GM12891 (cell line): ENCODE data around the gene PDGFD.

Source experiments
- PAX5 ChIP-seq: IDR thresholded peaks from 2 replicates; pipeline ENCODE4 v1.6.1; 2011; ENCODE audit warnings: low read length, moderate library complexity, mild to moderate bottlenecking; ENCODE audit not compliant: insufficient read depth, severe bottlenecking
- POLR2A ChIP-seq: IDR thresholded peaks from 2 replicates; pipeline ENCODE4 v1.6.1; 2011; ENCODE audit warnings: low read depth, low read length, control low read depth
- POLR2AphosphoS5 ChIP-seq: IDR thresholded peaks from 2 replicates; pipeline ENCODE4 v1.6.1; 2011; ENCODE audit warnings: low read depth, low read length, control low read depth
- POU2F2 ChIP-seq: IDR thresholded peaks from 2 replicates; pipeline ENCODE4 v1.6.1; 2011; ENCODE audit warnings: low read depth, mild to moderate bottlenecking, control low read depth, low read length, moderate library complexity
- SPI1 ChIP-seq: IDR thresholded peaks from 2 replicates; pipeline ENCODE4 v1.6.1; 2011; ENCODE audit warnings: low read depth, low read length, control low read depth
- TAF1 ChIP-seq: IDR thresholded peaks from 2 replicates; pipeline ENCODE4 v1.6.1; 2011; ENCODE audit warnings: low read depth, low read length, control low read depth

- TF ChIP-seq POLR2A (no peak), POLR2AphosphoS5 (no peak), POU2F2 (no peak), TAF1 (no peak), PAX5 (no peak), SPI1 (no peak)
Measured at GRCh38 chr11:104024572-104024971, 139.4 kb downstream of the PDGFD start.
